K562 (cell line): ENCODE results near the gene WSCD2.

Experiments used
- CHD2 ChIP-seq: IDR thresholded peaks from 2 replicates; pipeline ENCODE4 v1.6.1; 2011; ENCODE audit warnings: low read depth, low read length
- HNRNPUL1 ChIP-seq: fragments of 200-400 bp; formaldehyde crosslinking; IDR thresholded peaks from 2 replicates; pipeline ENCODE4 v1.6.1; 2017; ENCODE audit warnings: low read length
- POLR2AphosphoS5 ChIP-seq: IDR thresholded peaks from 2 replicates; pipeline ENCODE4 v1.6.1; 2011; ENCODE audit warnings: mild to moderate bottlenecking, low read depth, low read length, moderate library complexity; ENCODE audit not compliant: control insufficient read depth, insufficient read depth
- ZBTB1 ChIP-seq: sonication (generic); formaldehyde crosslinking; IDR thresholded peaks from 2 replicates; pipeline ENCODE4 v1.8.1; 2023; ENCODE audit warnings: missing genetic modification reagents, low read depth, mild to moderate bottlenecking, borderline replicate concordance
- TF ChIP-seq, protein P1 (sequence below), 2 experiments: fragments of 450-650 bp in 1 of 2; sonication (generic) in 1 of 2; formaldehyde crosslinking; conservative IDR thresholded peaks; 2 replicates each; pipeline versions ENCODE4 v1.4.0 to v1.8.1; 2020 to 2022; ENCODE audit warnings: mild to moderate bottlenecking in 1 of 2, missing genetic modification reagents in 1 of 2
- TF ChIP-seq, protein P2 (sequence below): fragments of 450-650 bp; IDR thresholded peaks from 2 replicates; pipeline ENCODE4 v1.6.1; 2017; ENCODE audit warnings: antibody characterized with exemption
- TF ChIP-seq, protein P3 (sequence below), 3 experiments: IDR thresholded peaks in 2 of 3; conservative IDR thresholded peaks in 1 of 3; 2 replicates each; pipeline ENCODE4 v1.5.1; 2011 to 2012; ENCODE audit warnings: low read length in 3 of 3, mild to moderate bottlenecking in 3 of 3, control low read depth in 2 of 3, improper control_type of control experiment in 1 of 3, inconsistent platforms in 1 of 3, low read depth in 1 of 3, mixed read lengths in 1 of 3, moderate library complexity in 1 of 3; ENCODE audit not compliant: insufficient read depth in 2 of 3

DNA sequence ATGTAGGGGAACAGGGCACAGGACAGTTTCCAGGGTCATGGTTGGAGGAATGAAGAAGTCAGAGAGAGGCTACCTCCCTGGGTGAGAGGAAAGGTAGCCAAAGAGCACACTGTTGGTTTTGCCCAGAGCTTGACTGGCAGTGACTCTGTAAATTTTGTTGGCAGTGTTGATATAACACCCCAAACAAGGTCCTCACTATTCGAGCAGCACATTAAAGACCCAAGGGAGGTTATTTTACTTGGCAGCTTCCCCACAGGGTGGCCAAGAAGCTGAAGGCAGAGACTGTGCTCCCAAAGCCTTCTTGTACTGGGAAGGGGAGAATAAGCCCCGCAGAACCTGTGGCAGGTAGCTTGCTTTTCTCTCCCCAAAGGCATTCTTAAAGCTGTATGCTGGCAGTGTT is 40.6 kb downstream of the WSCD2 start:
- TF ChIP-seq, protein P1, sequence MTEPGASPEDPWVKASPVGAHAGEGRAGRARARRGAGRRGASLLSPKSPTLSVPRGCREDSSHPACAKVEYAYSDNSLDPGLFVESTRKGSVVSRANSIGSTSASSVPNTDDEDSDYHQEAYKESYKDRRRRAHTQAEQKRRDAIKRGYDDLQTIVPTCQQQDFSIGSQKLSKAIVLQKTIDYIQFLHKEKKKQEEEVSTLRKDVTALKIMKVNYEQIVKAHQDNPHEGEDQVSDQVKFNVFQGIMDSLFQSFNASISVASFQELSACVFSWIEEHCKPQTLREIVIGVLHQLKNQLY (CRISPR knock-in tag; conservative IDR thresholded peaks at IDR 0.05), result no peak
- TF ChIP-seq ZBTB1, result no peak
- TF ChIP-seq, protein P2, sequence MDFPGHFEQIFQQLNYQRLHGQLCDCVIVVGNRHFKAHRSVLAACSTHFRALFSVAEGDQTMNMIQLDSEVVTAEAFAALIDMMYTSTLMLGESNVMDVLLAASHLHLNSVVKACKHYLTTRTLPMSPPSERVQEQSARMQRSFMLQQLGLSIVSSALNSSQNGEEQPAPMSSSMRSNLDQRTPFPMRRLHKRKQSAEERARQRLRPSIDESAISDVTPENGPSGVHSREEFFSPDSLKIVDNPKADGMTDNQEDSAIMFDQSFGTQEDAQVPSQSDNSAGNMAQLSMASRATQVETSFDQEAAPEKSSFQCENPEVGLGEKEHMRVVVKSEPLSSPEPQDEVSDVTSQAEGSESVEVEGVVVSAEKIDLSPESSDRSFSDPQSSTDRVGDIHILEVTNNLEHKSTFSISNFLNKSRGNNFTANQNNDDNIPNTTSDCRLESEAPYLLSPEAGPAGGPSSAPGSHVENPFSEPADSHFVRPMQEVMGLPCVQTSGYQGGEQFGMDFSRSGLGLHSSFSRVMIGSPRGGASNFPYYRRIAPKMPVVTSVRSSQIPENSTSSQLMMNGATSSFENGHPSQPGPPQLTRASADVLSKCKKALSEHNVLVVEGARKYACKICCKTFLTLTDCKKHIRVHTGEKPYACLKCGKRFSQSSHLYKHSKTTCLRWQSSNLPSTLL, result no peak
- no peak for TF ChIP-seq CHD2
- TF ChIP-seq, protein P3, sequence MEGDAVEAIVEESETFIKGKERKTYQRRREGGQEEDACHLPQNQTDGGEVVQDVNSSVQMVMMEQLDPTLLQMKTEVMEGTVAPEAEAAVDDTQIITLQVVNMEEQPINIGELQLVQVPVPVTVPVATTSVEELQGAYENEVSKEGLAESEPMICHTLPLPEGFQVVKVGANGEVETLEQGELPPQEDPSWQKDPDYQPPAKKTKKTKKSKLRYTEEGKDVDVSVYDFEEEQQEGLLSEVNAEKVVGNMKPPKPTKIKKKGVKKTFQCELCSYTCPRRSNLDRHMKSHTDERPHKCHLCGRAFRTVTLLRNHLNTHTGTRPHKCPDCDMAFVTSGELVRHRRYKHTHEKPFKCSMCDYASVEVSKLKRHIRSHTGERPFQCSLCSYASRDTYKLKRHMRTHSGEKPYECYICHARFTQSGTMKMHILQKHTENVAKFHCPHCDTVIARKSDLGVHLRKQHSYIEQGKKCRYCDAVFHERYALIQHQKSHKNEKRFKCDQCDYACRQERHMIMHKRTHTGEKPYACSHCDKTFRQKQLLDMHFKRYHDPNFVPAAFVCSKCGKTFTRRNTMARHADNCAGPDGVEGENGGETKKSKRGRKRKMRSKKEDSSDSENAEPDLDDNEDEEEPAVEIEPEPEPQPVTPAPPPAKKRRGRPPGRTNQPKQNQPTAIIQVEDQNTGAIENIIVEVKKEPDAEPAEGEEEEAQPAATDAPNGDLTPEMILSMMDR (IDR thresholded peaks at IDR 0.05 in 2 of 3, conservative IDR thresholded peaks at IDR 0.05 in 1 of 3; ENCODE audit: insufficient read depth in 2 of 3, low read depth in 1 of 3, low read length in 3 of 3), result no peak
- no peak for TF ChIP-seq HNRNPUL1
- no peak for TF ChIP-seq POLR2AphosphoS5
